T-helper 2 cell treated with Interferon-gamma antibody and Interleukin-4, amounts not matched to agents 5 μg/mL and 100 μg/mL, for 36 hours (primary cell): ENCODE data around the gene CUTC.

ENCODE experiments used
- DNase-seq: peaks from one replicate; pipeline ENCODE4 v3.0.0; 2021; ENCODE audit warnings: low spot score
- H3K27ac Mint-ChIP-seq: one replicate; pipeline ENCODE4 v1.8.0; 2021; ENCODE audit warnings: mild to moderate bottlenecking, mixed read lengths
- H3K27me3 Mint-ChIP-seq: one replicate; pipeline ENCODE4 v1.8.0; 2021; ENCODE audit warnings: low read depth, mixed read lengths
- H3K36me3 Mint-ChIP-seq: one replicate; pipeline ENCODE4 v1.8.0; 2021; ENCODE audit warnings: low read depth, mixed read lengths
- H3K4me1 Mint-ChIP-seq: one replicate; pipeline ENCODE4 v1.8.0; 2021; ENCODE audit warnings: low read depth, mixed read lengths
- H3K4me3 Mint-ChIP-seq: one replicate; pipeline ENCODE4 v1.8.0; 2022; ENCODE audit warnings: mild to moderate bottlenecking, moderate library complexity, mixed read lengths
- H3K9me3 Mint-ChIP-seq: one replicate; pipeline ENCODE4 v1.8.0; 2021; ENCODE audit warnings: mixed read lengths

The CUTC gene

GRCh38 chr10:99732033-99732842 is at the start of gene CUTC, which contains the start of gene COX15:
CUTC (plus strand) TSS chr10:99732234; CDS start chr10:99732349, 115 bp downstream.
COX15 (minus strand) TSS chr10:99732127; CDS start chr10:99732049, 78 bp downstream.
- H3K4me3 Mint-ChIP-seq: peak within 1 kb of the TSS; percentile 100
- DNase-seq: peak; percentile 95
- no peaks in the 10 kb centered on the region for H3K9me3 Mint-ChIP-seq
- H3K27me3 Mint-ChIP-seq: no peaks in the 10 kb centered on the region
- H3K36me3 Mint-ChIP-seq: peaks cover 35% of the 10 kb centered on the region
- peaks cover 24% of the 10 kb centered on the region for H3K4me1 Mint-ChIP-seq
- H3K27ac Mint-ChIP-seq: peak within 1 kb of the TSS; percentile 100

GRCh38 chr10:99682752-99683151 is 49.3 kb upstream of the CUTC start:
- peaks cover 6% of the 10 kb centered on the region for H3K4me1 Mint-ChIP-seq
- H3K27me3 Mint-ChIP-seq: no peaks in the 10 kb centered on the region
- H3K9me3 Mint-ChIP-seq: no peaks in the 10 kb centered on the region
- DNase-seq: no peak
- H3K36me3 Mint-ChIP-seq: peaks cover 3% of the 10 kb centered on the region
- H3K27ac Mint-ChIP-seq: no peak overlapping the region
- H3K4me3 Mint-ChIP-seq: no peak overlapping the region

DNA sequence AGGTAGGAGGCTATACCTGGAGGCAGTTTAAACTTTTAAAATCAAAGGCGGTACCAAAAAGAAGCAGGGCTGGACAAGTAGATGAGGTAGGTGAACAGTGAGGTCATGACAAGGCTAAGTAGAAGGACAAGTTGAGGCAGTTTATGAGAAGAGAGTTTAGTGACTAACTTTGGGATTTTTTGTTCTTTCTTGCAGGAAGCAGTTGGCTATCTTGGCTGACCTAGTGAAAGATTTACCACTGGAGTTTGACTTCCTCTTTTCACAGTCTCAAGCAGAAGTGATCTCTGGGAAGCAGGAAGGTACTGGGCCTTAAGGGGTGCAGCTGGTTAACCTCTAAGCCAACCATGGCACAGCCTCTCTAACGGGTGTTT is 46.5 kb upstream of the CUTC start:
- Mint-ChIP-seq H3K27me3 (no peaks in the 10 kb centered on the region), H3K36me3 (no peaks in the 10 kb centered on the region), H3K9me3 (no peaks in the 10 kb centered on the region), H3K4me3 (no peak overlapping the region), H3K4me1 (peaks cover 6% of the 10 kb centered on the region), H3K27ac (no peak overlapping the region)
- no peak for DNase-seq

GRCh38 chr10:99689461-99689860 is 42.6 kb upstream of the CUTC start:
- no peak for DNase-seq
- Mint-ChIP-seq H3K9me3 (no peaks in the 10 kb centered on the region), H3K4me1 (peaks cover 6% of the 10 kb centered on the region), H3K27ac (no peak overlapping the region), H3K36me3 (no peaks in the 10 kb centered on the region), H3K27me3 (no peaks in the 10 kb centered on the region), H3K4me3 (no peak overlapping the region)

DNA sequence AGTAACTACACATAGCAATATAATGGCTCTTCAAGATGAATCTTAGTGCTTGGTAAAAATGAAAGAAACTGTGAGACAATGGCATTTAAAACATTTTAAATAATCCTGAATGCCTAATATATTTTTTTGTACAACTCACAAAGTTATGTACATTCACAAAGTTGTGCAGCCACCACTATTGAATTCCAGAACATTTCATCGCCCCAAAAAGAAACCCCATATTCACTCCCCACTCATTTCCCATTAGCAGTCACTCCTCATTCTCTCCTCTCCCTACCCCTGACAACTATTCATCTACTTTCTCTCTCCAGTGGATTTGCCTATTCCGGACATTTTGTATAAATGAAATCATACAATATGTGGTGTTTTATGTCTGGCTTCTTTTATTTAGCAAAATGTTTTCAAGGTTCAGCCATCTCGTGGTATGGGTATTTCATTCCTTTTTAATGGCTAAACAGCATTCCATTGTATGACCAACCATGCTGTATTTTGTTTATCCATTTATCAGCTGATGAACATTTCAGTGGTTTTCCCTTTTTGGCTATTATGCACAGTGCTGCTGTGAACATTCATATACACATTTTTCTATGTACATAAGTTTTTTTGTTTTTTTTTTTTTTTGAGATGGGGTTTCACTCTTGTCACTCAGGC is 38.0 kb upstream of the CUTC start:
- H3K9me3 Mint-ChIP-seq: no peaks in the 10 kb centered on the region
- no peaks in the 10 kb centered on the region for H3K27me3 Mint-ChIP-seq
- no peaks in the 10 kb centered on the region for H3K4me1 Mint-ChIP-seq
- DNase-seq: no peak
- H3K36me3 Mint-ChIP-seq: peaks cover 11% of the 10 kb centered on the region
- H3K4me3 Mint-ChIP-seq: no peak overlapping the region
- H3K27ac Mint-ChIP-seq: no peak overlapping the region

- H3K4me1 Mint-ChIP-seq: no peaks in the 10 kb centered on the region
- H3K27me3 Mint-ChIP-seq: no peaks in the 10 kb centered on the region
- peaks cover 18% of the 10 kb centered on the region for H3K36me3 Mint-ChIP-seq
- H3K4me3 Mint-ChIP-seq: no peak overlapping the region
- no peaks in the 10 kb centered on the region for H3K9me3 Mint-ChIP-seq
- no peak for DNase-seq
- H3K27ac Mint-ChIP-seq: no peak overlapping the region
Observed at GRCh38 chr10:99695761-99696160, 36.3 kb upstream of the CUTC start.

DNA sequence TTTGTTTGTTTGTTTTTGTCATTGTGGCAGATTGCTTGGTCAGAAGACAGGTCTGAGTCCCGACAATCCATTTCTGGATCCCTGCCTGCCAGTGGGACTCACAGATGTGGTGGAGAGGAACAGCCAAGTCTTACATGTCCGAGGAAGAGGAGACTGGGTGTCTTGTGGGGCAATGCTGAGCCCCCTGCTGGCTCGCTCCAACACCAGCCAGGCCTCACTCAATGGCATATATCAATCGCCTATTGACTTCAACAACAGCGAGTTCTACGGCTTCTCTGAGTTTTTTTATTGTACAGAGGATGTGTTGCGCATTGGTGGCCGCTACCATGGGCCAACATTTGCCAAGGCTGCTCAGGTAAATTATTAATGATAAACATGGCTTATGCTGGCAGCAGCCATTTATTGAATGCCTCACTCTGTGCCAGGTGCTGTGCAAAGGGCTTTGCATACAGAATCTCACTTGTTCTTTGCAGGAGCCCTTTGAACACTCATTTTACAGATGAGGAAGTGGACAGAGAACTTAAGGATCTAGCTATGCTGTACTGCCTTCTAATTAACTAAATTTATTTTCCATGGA is 33.4 kb upstream of the CUTC start:
- Mint-ChIP-seq H3K27ac (no peak overlapping the region), H3K4me1 (no peaks in the 10 kb centered on the region), H3K4me3 (no peak overlapping the region), H3K36me3 (peaks cover 26% of the 10 kb centered on the region), H3K27me3 (no peaks in the 10 kb centered on the region), H3K9me3 (no peaks in the 10 kb centered on the region)
- DNase-seq: no peak

DNA sequence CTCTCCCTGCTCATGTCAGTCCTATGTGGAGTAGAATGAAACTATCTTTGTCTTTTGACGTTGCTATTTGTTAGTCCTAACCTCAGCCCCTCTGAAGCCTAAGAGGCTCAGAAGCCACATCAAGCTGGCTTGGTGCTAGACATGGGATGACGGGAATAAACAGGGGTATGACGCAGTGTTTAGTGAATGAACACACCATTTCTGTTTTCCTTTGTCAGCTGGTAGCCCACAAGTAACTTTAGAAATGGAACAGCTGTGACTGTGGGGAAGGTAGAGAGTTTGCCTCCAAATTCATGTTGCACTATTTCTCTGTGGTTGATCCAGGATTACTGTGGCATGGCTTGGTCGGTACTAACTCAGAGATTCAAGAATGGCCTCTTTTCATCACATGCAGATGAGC is 31.4 kb upstream of the CUTC start:
- Mint-ChIP-seq H3K4me1 (no peaks in the 10 kb centered on the region), H3K4me3 (no peak overlapping the region), H3K27ac (no peak overlapping the region), H3K27me3 (no peaks in the 10 kb centered on the region), H3K9me3 (no peaks in the 10 kb centered on the region), H3K36me3 (peaks cover 29% of the 10 kb centered on the region)
- no peak for DNase-seq

- Mint-ChIP-seq H3K36me3 (peaks cover 16% of the 10 kb centered on the region), H3K27me3 (no peaks in the 10 kb centered on the region), H3K4me3 (no peak overlapping the region), H3K9me3 (no peaks in the 10 kb centered on the region), H3K4me1 (peaks cover 4% of the 10 kb centered on the region), H3K27ac (no peak overlapping the region)
- no peak for DNase-seq
Observed at GRCh38 chr10:99708428-99709012, 23.5 kb upstream of the CUTC start.

DNA sequence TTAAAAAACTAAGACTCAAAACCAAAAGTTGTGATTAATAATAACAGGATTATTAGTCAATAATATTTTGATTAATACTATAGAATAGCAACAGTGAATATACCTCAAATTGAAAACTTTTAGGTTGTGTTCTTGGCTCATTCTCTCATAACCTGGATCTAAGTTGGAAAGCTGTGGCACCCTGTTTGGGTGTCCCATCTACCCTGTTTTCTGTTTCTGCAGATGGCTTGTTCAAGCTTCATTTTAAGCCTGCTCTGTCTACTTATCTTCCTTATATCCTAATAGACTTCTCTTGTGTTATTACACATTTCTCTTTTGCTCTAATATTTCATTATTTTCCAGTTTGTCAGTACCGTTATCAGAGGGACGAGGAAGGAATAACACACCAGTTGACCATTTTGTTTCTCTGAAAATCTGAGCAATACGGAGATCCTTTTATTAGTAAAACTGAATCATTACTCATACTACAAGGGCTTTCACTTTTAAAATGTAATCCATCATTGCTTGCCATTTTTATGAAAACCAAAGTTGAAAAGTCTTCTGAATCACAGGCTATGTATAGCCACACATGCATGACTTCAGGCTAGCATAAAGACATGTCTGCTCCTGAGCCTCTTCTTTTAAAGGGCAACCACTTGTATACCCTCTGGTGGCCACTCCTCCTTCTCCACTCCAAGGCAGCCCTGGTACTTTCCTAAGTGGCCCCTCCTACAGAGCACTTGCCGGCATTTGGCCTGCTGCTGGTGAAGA is 22.4 kb upstream of the CUTC start:
- no peaks in the 10 kb centered on the region for H3K27me3 Mint-ChIP-seq
- DNase-seq: no peak
- peaks cover 20% of the 10 kb centered on the region for H3K36me3 Mint-ChIP-seq
- no peak overlapping the region for H3K27ac Mint-ChIP-seq
- H3K4me1 Mint-ChIP-seq: peaks cover 4% of the 10 kb centered on the region
- H3K4me3 Mint-ChIP-seq: no peak overlapping the region
- no peaks in the 10 kb centered on the region for H3K9me3 Mint-ChIP-seq

DNA sequence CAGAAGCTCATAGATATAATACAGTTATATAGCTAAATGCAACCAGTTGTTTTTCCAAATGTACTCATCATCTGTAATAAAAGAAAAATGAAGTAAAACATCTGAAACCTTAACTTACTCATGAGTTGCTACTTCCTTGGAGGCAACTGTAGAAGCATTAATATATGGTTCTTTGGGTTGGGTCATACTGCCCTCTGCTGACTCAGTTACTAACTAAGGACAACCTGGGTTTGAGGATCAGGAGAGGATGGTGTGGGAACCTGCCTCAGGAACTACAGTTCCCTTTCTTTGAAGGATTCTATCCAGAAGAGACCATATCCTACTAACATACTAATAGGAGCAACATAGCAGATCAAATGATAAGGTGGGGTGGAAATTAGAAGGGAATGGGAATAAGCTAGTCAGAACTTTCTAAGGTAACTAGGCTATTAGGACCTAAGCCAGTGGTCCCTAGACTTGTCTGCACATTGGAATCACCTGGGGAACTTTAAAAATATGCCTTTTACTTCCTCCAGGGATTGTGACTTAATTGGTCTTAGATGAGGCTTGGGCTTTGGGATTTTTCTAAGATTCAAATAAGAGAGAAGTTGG is 20.8 kb upstream of the CUTC start:
- DNase-seq: no peak
- Mint-ChIP-seq H3K27ac (no peak overlapping the region), H3K4me3 (no peak overlapping the region), H3K4me1 (peaks cover 4% of the 10 kb centered on the region), H3K36me3 (peaks cover 30% of the 10 kb centered on the region), H3K27me3 (no peaks in the 10 kb centered on the region), H3K9me3 (no peaks in the 10 kb centered on the region)

GRCh38 chr10:99714446-99714845 is 17.6 kb upstream of the CUTC start:
- no peak overlapping the region for H3K27ac Mint-ChIP-seq
- H3K27me3 Mint-ChIP-seq: no peaks in the 10 kb centered on the region
- DNase-seq: no peak
- H3K4me1 Mint-ChIP-seq: peaks cover 4% of the 10 kb centered on the region
- H3K36me3 Mint-ChIP-seq: peaks cover 48% of the 10 kb centered on the region
- no peaks in the 10 kb centered on the region for H3K9me3 Mint-ChIP-seq
- H3K4me3 Mint-ChIP-seq: no peak overlapping the region

- no peak overlapping the region for H3K4me3 Mint-ChIP-seq
- H3K27me3 Mint-ChIP-seq: no peaks in the 10 kb centered on the region
- no peak for DNase-seq
- H3K9me3 Mint-ChIP-seq: no peaks in the 10 kb centered on the region
- H3K27ac Mint-ChIP-seq: no peak overlapping the region
- peaks cover 56% of the 10 kb centered on the region for H3K36me3 Mint-ChIP-seq
- H3K4me1 Mint-ChIP-seq: peaks cover 1% of the 10 kb centered on the region
Observed at GRCh38 chr10:99720387-99720786, 11.6 kb upstream of the CUTC start.
